Activated CD8-positive, alpha-beta T cell treated with anti-CD3 and anti-CD28 coated beads for 36 hours (primary cell): ENCODE measurements around the gene RANBP10. TPM values are rescaled to one million over a fixed set of nuclear protein-coding genes. Genes with fewer than 3 reads are reported as not detected.

ENCODE experiments used
- ATAC-seq: fragments of 200-7000 bp; cut with Tn5 transposase; one replicate; pipeline ENCODE4 v1.10.0; 2021; ENCODE audit warnings: mild to moderate bottlenecking, moderate library complexity
- CTCF ChIA-PET: fragments of 350-600 bp; sonication (Branson Sonifier 250); formaldehyde crosslinking; loops from one replicate; lab custom pipeline; 2021; ENCODE audit warnings: antibody characterized with exemption; lab: Charles Lee
- POLR2A ChIA-PET: fragments of 350-600 bp; sonication (Branson Sonifier 250); formaldehyde crosslinking; loops from one replicate; lab custom pipeline; 2021; ENCODE audit warnings: antibody characterized with exemption; lab: Charles Lee
- DNase-seq: peaks from one replicate; pipeline ENCODE4 v3.0.0-alpha.2; 2020
- H3K27ac Mint-ChIP-seq: one replicate; pipeline ENCODE4 v1.8.0; 2021; ENCODE audit warnings: mild to moderate bottlenecking, mixed read lengths
- H3K27me3 Mint-ChIP-seq: one replicate; pipeline ENCODE4 v1.8.0; 2021; ENCODE audit warnings: mixed read lengths
- H3K36me3 Mint-ChIP-seq: one replicate; pipeline ENCODE4 v1.8.0; 2021; ENCODE audit warnings: low read depth, mixed read lengths
- H3K4me1 Mint-ChIP-seq: one replicate; pipeline ENCODE4 v1.8.0; 2021; ENCODE audit warnings: low read depth, mixed read lengths
- H3K4me3 Mint-ChIP-seq: one replicate; pipeline ENCODE4 v1.8.0; 2021; ENCODE audit warnings: mild to moderate bottlenecking, moderate library complexity, mixed read lengths
- H3K9me3 Mint-ChIP-seq: one replicate; pipeline ENCODE4 v1.8.0; 2021; ENCODE audit warnings: mixed read lengths
- intact Hi-C: fragments of 100-400 bp; cut with micrococcal nuclease; formaldehyde crosslinking; loops from one replicate; pipeline ENCODE4 v1.10.0; 2022
- total RNA-seq, 2 experiments: library from RNA; stranded (reverse); gene quantifications; one replicate each; pipeline ENCODE4 v1.2.3, GENCODE V29; 2021
- TF ChIP-seq, protein P1 (sequence below): fragments of 200-600 bp; IDR thresholded peaks from one replicate; pipeline ENCODE4 v1.8.0; 2022; ENCODE audit warnings: antibody characterized with exemption, mild to moderate bottlenecking

RANBP10 gene
- total RNA-seq, 2 experiments from 2014 or later: 15.9 to 18.9 TPM

- intact Hi-C loops: no loop called here
- ChIA-PET CTCF (interaction anchor here (1.7 to 2.4 kb wide), 2 partner anchors 12 to 154 kb away, joined by 7 to 9 read pairs; no protein-coding TSS in a partner anchor), POLR2A (no interaction called here)
- Mint-ChIP-seq H3K27me3 (no peaks in the 10 kb centered on the region), H3K36me3 (no peaks in the 10 kb centered on the region), H3K9me3 (no peaks in the 10 kb centered on the region), H3K4me1 (no peaks in the 10 kb centered on the region), H3K4me3 (no peak overlapping the region), H3K27ac (no peak overlapping the region)
- DNase-seq (no peak), ATAC-seq (no peak)
- TF ChIP-seq, protein P1, sequence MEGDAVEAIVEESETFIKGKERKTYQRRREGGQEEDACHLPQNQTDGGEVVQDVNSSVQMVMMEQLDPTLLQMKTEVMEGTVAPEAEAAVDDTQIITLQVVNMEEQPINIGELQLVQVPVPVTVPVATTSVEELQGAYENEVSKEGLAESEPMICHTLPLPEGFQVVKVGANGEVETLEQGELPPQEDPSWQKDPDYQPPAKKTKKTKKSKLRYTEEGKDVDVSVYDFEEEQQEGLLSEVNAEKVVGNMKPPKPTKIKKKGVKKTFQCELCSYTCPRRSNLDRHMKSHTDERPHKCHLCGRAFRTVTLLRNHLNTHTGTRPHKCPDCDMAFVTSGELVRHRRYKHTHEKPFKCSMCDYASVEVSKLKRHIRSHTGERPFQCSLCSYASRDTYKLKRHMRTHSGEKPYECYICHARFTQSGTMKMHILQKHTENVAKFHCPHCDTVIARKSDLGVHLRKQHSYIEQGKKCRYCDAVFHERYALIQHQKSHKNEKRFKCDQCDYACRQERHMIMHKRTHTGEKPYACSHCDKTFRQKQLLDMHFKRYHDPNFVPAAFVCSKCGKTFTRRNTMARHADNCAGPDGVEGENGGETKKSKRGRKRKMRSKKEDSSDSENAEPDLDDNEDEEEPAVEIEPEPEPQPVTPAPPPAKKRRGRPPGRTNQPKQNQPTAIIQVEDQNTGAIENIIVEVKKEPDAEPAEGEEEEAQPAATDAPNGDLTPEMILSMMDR: no peak
Observed at GRCh38 chr16:67674851-67675578, 131.3 kb downstream of the RANBP10 start.

DNA sequence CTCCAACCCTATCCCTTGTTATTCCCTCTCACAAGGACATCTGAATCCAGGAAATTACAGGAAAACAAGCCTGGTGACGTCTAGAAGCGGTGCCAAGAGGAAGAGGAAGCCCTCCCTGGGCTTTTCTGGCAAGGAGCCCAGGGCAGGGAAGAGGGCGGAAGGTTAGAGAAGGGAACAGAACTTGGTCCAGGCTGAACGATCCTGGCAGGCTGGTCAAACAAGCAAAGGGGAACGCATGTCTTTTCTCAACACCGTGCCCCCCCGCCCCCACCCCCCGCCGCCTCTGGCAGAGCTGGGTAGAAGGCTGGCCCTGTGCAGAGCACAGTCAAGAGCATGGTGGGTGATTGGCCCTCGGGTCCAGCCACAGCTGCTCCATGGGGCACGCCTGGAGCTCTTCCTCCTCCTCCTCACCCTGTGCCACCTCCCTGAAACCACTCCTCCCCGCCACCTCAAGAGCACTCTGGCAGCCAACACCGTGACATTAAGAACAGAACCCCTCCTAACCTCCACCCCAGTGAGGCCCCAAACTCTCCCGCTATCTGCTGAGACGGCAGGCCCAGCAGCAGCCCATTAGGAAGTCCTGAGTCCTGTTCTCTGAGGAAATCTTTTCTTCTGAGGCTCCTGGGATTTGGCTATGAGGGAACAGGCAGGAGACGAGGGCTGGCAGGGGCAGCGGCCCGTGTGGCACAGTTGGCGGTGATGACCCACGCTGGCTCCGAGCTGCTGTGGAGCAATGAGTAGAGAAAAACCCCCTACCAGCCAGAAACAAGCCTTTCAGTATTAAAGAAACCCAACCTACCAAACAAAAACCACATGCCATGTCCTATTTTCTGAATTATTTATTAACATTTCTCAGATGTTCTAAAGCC is 132.4 kb downstream of the RANBP10 start:
- no peak overlapping the region for H3K27ac Mint-ChIP-seq
- no peaks in the 10 kb centered on the region for H3K9me3 Mint-ChIP-seq
- intact Hi-C loops: no loop called here
- POLR2A ChIA-PET: no interaction called here
- TF ChIP-seq, protein P1: no peak
- H3K4me3 Mint-ChIP-seq: no peak overlapping the region
- H3K27me3 Mint-ChIP-seq: no peaks in the 10 kb centered on the region
- ATAC-seq (no peak), DNase-seq (no peak)
- H3K4me1 Mint-ChIP-seq: no peaks in the 10 kb centered on the region
- CTCF ChIA-PET: interaction anchor here (1.2 to 2.5 kb wide), 8 partner anchors 11 to 153 kb away, joined by 3 to 11 read pairs (median 7); partner anchors contain the start of genes CARMIL2 and GFOD2
- H3K36me3 Mint-ChIP-seq: no peaks in the 10 kb centered on the region

Other genes with a start within 250 kb of the RANBP10 start
- gene CTCF, start 244.0 kb downstream of the RANBP10 start, total RNA-seq: 10 to 100 TPM; 47.4 to 50.6 TPM
- gene CARMIL2, start 161.4 kb downstream of the RANBP10 start, total RNA-seq: 100 to 1,000 TPM; 151 to 155 TPM
- 10 to 100 TPM; 50.8 to 53.7 TPM for gene ACD, start 146.3 kb downstream of the RANBP10 start, total RNA-seq
- gene PARD6A, start 145.6 kb downstream of the RANBP10 start, total RNA-seq: 1 to 10 TPM; 6.3 to 7.2 TPM
- 1 to 10 TPM; 8.4 to 8.9 TPM for gene ENKD1, start 139.8 kb downstream of the RANBP10 start, total RNA-seq
- gene C16orf86, start 139.7 kb downstream of the RANBP10 start, total RNA-seq: 1 to 10 TPM; 2.8 to 4.7 TPM
- 10 to 100 TPM; 11.6 to 14.1 TPM for gene GFOD2, start 87.2 kb downstream of the RANBP10 start, total RNA-seq
- under 1 TPM; 0.40 to 0.47 TPM for gene TSNAXIP1, start 329 bp upstream of the RANBP10 start, total RNA-seq
- 10 to 100 TPM; 40.6 to 40.7 TPM for gene THAP11, start 35.8 kb upstream of the RANBP10 start, total RNA-seq
- 100 to 1,000 TPM; 152 to 157 TPM for gene NUTF2, start 40.4 kb upstream of the RANBP10 start, total RNA-seq
- 10 to 100 TPM; 40.4 to 42.2 TPM for gene CENPT, start 41.1 kb upstream of the RANBP10 start, total RNA-seq
- gene EDC4, start 66.5 kb upstream of the RANBP10 start, total RNA-seq: 10 to 100 TPM; 78.7 to 90.9 TPM
- gene NRN1L, start 78.3 kb upstream of the RANBP10 start, total RNA-seq: under 1 TPM in 1 of 2 experiments, not detected in 1; 0.83 TPM
- gene PSKH1, start 86.7 kb upstream of the RANBP10 start, total RNA-seq: 1 to 10 TPM; 8.4 to 8.5 TPM
- gene CTRL, start 125.3 kb upstream of the RANBP10 start, total RNA-seq: 1 to 10 TPM; 3.8 to 3.9 TPM
- gene PSMB10, start 130.3 kb upstream of the RANBP10 start, total RNA-seq: 100 to 1,000 TPM; 205 to 206 TPM
- gene LCAT, start 137.6 kb upstream of the RANBP10 start, total RNA-seq: 10 to 100 TPM; 10.6 to 14.3 TPM
- 10 to 100 TPM; 32.5 to 38.0 TPM for gene SLC12A4, start 162.1 kb upstream of the RANBP10 start, total RNA-seq
- gene DPEP3, start 173.9 kb upstream of the RANBP10 start, total RNA-seq: under 1 TPM; 0.16 to 0.25 TPM
- gene DPEP2, start 192.9 kb upstream of the RANBP10 start, total RNA-seq: 1 to 10 TPM; 2.9 TPM
- not detected for gene DPEP2NB, start 209.4 kb upstream of the RANBP10 start, total RNA-seq
- 10 to 100 TPM; 16.6 to 17.3 TPM for gene DDX28, start 216.7 kb upstream of the RANBP10 start, total RNA-seq
- gene DUS2, start 216.7 kb upstream of the RANBP10 start, total RNA-seq: 10 to 100 TPM; 34.2 to 35.1 TPM